Epidermal melanocyte (primary cell): Measurements from ENCODE around the gene TSSC4.

Experiments used
- DNase-seq: peaks from one replicate; pipeline ENCODE4 v3.0.0; 2011; ENCODE audit warnings: low spot score; ENCODE audit not compliant: insufficient read length

The TSSC4 gene

DNA sequence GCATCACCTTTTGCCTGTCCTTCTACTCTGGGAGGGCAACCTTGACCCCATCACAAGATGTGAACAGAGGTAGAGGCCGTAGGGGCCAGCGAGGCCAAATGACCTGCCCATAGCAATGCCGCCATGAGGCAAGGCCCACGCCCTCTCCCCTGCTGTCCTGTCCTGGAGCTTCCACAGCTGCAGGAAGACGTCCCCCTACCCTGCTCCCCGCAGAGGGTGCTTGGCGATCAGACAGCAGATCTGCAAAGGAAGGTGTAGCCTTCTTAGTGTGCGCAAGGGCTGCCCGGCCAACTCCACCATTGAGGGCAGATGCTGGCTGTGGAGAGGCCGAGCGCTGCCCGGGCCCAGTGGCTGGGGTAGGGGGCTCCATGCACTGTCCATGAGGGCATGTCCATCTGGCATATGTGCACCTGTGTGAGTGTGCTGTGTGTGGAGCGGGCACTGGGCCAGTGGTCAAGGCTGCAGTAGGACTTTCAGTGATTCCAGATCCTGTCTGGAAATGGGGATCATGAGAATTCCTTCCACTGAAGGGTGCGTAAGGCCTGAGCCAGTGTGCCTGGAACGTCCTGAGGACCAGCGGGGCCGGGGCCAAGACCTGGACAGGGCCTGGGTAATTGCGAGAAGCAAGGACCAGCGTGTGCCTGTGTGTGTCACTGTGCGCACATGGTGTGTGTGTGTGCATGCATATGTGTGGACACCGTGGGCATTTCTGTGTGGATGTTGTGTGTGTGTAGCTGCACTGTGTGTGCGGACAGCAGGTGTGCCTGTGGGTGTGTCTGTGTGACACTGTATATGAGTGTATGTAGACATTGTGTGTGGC lies 32.8 kb downstream of the TSSC4 start:
- no peak for DNase-seq

DNA sequence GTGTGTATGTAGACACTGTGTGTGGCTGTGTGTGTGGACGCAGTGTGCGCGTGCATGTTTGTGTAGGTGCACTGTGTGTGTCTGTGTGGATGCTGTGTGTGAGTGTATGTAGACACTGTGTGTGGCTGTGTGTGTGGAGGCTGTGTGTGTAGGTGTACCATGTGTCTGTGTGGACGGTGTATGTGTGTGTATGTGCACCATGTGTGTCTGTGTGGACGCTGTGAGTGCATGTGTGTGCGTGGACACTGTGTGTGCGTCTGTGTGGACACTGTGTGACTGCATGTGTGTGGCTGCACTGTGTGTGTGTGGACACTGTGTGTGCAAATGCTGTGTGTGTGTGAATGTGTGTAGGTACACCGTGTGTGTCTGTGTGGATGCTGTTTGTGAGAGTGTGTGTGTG lies 33.5 kb downstream of the TSSC4 start:
- DNase-seq: no peak

DNA sequence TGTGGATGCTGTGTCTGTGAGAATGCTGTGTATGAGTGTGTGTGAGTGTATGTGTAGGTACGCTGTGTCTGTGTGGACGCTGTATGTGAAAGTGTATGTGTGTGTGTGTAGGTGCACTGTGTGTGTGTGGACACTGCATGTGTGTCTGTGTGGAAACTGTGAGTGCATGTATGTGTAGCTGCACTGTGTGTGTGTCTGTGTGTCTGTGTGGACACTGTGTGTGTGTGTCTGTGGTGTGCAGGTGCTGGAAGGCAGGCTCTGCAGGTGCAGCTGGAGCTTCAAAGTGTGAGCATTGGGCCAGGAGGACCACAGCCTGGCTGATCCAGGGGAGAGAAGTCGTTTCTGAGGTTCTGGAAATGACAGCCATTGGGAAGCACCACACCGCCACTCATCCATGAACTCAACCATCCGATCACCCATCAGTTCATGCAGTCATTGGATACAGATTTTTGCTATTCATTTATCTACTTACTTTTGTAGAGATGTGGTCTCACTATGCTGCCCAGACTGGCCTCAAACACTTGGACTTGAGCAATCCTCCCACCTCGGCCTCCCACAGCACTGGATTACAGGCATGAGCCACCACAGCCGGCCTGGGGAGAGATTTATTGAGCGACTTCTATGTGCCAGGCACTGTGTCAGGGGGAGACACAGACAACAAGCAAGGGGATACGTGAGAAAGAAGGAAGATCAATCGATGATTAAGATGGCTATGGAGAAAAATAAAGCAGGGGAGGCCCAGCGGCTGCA lies 34.1 kb downstream of the TSSC4 start:
- no peak for DNase-seq

DNA sequence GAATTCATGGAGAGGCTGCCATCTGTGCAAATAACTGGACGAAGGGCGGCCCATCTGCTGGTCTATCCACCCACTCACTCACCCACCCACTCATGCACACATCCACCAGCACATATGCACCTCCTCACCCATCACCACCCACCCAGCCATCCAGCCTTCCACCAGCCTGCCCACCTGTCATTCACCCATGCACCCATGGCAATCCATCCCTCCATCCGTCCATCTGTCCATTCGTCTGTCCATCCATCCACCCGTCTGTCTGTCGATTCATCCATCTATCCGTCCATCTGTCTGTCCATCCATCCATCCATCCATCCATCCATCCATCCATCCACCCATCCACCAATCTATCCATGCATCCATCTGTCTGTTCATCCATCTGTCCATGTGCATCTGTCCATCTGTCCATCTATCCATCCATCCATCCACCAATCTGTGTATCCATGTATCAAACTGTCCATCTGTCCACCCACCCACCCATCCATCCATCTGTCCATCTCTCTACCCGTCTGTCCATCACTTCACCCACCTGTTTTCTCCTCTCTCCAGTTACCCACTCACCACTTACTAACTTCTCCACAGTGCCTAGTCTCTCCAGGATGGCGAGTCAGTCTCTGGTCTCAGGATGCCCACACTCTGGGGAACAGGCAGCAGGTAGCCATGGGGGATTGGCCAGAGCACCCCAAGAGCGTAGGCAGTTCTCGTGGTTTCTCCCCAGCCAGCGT lies 34.9 kb downstream of the TSSC4 start:
- no peak for DNase-seq

GRCh38 chr11:2436013-2436520 lies 35.5 kb downstream of the TSSC4 start:
- no peak for DNase-seq

GRCh38 chr11:2436521-2437031 lies 36.0 kb downstream of the TSSC4 start:
- no peak for DNase-seq

- DNase-seq: no peak
Observed at GRCh38 chr11:2437516-2437915, 37.0 kb downstream of the TSSC4 start.

GRCh38 chr11:2439820-2440219 lies 39.3 kb downstream of the TSSC4 start:
- no peak for DNase-seq

DNA sequence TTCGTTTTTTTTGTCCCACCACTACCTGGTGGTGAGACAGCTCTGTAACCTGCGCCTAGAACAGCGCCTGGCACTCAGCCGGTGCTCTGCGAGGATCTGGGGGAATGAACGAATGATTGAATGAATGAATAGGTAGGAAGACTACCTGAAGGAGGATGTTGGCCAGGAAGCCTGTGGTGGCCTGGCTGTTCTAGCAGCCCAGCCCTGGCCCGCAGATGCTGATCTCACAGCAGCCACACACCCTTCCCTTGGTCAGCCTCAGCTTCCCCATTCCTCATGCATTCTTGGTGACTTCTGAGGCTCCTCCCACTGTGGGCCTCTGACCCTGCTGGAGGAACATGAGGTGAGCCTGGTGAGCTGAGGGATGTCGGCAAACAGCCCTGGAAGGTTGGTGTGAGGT lies 40.1 kb downstream of the TSSC4 start:
- no peak for DNase-seq

DNA sequence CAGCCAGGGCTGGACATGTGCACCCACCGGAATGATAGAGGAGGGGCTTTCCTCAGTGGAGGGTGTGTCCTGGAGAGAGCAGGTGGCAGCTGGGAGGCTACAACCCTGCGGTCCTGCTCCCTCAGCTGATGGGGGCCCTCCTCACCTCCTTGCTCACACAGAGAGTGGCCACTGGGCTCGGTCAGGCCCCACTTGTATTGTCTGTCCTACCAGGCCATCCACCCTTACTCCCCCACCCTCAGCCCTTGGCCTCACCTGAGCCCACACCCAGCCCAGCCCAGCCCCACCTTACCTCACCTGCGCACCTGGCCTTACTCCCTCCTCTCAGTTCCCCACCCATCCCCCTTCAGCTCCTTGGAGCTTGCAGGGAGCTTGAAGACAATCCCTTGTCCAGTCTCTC lies 40.6 kb downstream of the TSSC4 start:
- DNase-seq: no peak

DNA sequence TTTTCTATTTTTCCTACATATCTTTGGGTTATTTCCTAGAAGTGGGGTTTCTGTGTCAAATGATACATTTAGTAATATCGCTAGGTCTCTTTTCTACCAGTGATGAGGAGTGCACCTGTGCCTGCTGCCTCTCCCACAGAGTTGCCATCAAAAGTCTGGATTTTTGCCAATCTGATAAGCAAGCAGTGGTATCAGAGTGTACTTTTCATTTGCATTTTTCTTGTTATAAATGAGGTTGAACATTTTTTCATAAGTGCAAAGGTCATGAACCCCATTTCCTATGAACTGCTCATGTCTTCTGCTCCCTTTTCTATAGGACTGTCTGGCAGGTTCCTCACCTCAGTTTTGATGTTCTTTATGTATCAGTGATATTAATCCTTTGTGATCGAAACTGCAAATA lies 42.0 kb downstream of the TSSC4 start:
- DNase-seq: no peak

GRCh38 chr11:2443406-2443805 lies 42.9 kb downstream of the TSSC4 start:
- no peak for DNase-seq

GRCh38 chr11:2443881-2444820 lies 43.6 kb downstream of the TSSC4 start, which contains the start of gene TRPM5:
TRPM5 (minus strand) TSS chr11:2444514; CDS start chr11:2423036, 21,478 bp downstream.
- DNase-seq: no peak

DNA sequence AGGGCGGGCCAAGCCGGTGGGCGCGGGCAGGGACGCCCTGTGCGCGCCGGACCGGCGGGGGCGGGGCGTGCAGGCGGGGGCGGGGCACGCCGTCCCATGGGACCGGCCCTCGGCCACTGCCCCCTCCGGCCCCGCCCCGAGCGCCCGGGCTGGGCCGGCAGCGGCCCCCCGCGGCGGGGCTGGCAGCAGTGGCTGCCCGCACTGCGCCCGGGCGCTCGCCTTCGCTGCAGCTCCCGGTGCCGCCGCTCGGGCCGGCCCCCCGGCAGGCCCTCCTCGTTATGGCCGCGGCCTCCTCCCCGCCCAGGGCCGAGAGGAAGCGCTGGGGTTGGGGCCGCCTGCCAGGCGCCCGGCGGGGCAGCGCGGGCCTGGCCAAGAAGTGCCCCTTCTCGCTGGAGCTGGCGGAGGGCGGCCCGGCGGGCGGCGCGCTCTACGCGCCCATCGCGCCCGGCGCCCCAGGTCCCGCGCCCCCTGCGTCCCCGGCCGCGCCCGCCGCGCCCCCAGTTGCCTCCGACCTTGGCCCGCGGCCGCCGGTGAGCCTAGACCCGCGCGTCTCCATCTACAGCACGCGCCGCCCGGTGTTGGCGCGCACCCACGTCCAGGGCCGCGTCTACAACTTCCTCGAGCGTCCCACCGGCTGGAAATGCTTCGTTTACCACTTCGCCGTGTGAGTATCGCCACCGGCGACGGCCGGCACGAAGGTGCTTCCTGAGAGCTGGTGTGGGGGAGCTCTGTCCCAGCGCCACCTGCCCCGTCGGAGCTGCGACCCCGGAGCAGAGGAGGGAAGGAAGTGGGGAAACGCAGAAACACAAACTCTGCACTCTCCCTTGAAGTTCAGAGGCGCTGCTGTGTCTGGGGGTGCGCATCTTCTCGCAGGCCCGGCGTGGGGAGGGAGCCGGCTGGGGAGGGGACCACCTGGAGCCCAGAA lies 44.5 kb downstream of the TSSC4 start, which contains the start of gene KCNQ1:
TSS of gene KCNQ1 (plus strand) at position 188 of the 925 bp plus-strand sequence. CDS start at position 279, 91 bp downstream.
- no peak for DNase-seq

- no peak for DNase-seq
Observed at GRCh38 chr11:2445746-2446551, 45.4 kb downstream of the TSSC4 start.

DNA sequence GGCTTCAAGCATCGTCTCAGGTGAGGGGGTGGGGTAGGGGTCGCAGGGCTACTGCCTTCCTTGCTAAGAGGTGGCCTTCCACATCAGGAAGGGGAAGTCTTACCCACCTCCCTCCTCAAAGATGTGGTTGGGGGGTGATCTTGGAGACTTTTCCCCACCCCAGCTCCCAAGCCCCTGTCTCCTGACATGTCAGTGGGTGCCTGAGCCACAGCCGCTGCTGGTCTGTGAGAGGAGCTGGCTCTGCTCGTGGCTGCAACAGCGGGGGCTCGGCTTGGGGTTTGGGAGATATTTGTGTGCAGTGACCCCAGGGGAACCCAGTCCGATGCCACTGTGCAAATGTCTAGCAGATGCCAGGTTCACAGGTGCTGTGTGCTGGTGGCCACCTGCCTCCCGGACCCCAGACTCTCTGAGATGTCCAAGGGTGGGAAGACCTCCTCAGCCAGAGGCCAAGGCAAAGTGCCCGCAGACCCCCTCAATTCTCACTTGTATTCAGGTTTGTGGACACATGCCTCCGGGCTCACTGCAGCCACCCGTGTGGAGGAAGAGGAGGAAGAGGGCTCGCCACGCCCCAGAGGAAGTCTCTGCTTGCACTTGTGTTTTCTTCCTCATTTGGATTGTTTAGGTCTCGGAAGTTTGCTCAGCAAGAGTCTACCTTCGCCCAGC lies 46.2 kb downstream of the TSSC4 start:
- no peak for DNase-seq

- DNase-seq: no peak
Observed at GRCh38 chr11:2447253-2447950, 46.9 kb downstream of the TSSC4 start.
